PC-3 (cell line): ENCODE data around the gene IL12B. TPM values are rescaled to one million over a fixed set of nuclear protein-coding genes. Genes with fewer than 3 reads are reported as not detected.

Experiments used
- ATAC-seq: fragments of 200-7000 bp; cut with Tn5 transposase; 2 replicates; pipeline ENCODE4 v1.9.1; 2020; ENCODE audit warnings: mild to moderate bottlenecking, moderate library complexity
- BruUV-seq: library from RNA; stranded (reverse); fragments of 400-500 nt; replicated peaks from 2 replicates; lab custom pipeline; 2021; lab: Mats Ljungman, UMichigan
- CTCF ChIA-PET: fragments of 300-600 bp; sonication (Branson Sonifier 250); formaldehyde crosslinking; loops from one replicate; lab custom pipeline; 2022; ENCODE audit warnings: antibody characterized with exemption; lab: Charles Lee
- POLR2A ChIA-PET: fragments of 300-600 bp; sonication (Branson Sonifier 250); formaldehyde crosslinking; loops from one replicate; lab custom pipeline; 2022; ENCODE audit warnings: antibody characterized with exemption; ENCODE audit not compliant: unreplicated experiment; lab: Charles Lee
- DNase-seq: peaks from one replicate; pipeline ENCODE4 v3.0.0-alpha.2; 2015
- H2AFZ ChIP-seq: fragments of 300-600 bp; sonication (generic); 2 replicates; pipeline ENCODE4 v1.6.0; 2016; ENCODE audit warnings: antibody characterized with exemption, low read length
- H3F3A ChIP-seq: fragments of 300-600 bp; sonication (generic); one replicate; pipeline ENCODE4 v1.6.0; 2017; ENCODE audit warnings: antibody characterized with exemption, low read length, control low read depth, mild to moderate bottlenecking; ENCODE audit not compliant: unreplicated experiment
- H3K27ac ChIP-seq: fragments of 300-600 bp; sonication (generic); 2 replicates; pipeline ENCODE4 v1.5.1; 2016; ENCODE audit warnings: mild to moderate bottlenecking, low read length
- H3K27me3 ChIP-seq: fragments of 300-600 bp; sonication (generic); 2 replicates; pipeline ENCODE4 v1.6.1; 2016; ENCODE audit warnings: low read length, mixed read lengths
- H3K36me3 ChIP-seq: fragments of 300-600 bp; sonication (generic); 2 replicates; pipeline ENCODE4 v1.6.1; 2016; ENCODE audit warnings: low read depth, mixed run types, low read length, mixed read lengths
- H3K4me1 ChIP-seq: fragments of 300-600 bp; sonication (generic); 2 replicates; pipeline ENCODE4 v1.5.1; 2016; ENCODE audit warnings: low read length; ENCODE audit not compliant: insufficient read depth
- H3K4me2 ChIP-seq: fragments of 300-600 bp; sonication (generic); 2 replicates; pipeline ENCODE4 v1.6.0; 2016; ENCODE audit warnings: low read length
- H3K4me3 ChIP-seq: fragments of 300-600 bp; sonication (generic); 2 replicates; pipeline ENCODE4 v1.5.1; 2016; ENCODE audit warnings: mild to moderate bottlenecking, low read length, mixed read lengths
- H3K79me2 ChIP-seq: fragments of 300-600 bp; sonication (generic); 2 replicates; pipeline ENCODE4 v1.6.1; 2017; ENCODE audit warnings: low read length, mixed read lengths
- H3K9ac ChIP-seq: fragments of 300-600 bp; sonication (generic); 2 replicates; pipeline ENCODE4 v1.6.0; 2016; ENCODE audit warnings: mild to moderate bottlenecking, low read length
- H3K9me2 ChIP-seq: fragments of 300-600 bp; sonication (generic); replicated peaks from 2 replicates; pipeline ENCODE4 v1.6.1; 2016; ENCODE audit warnings: mixed run types, low read length, mixed read lengths
- H3K9me3 ChIP-seq: fragments of 300-600 bp; sonication (generic); 2 replicates; pipeline ENCODE4 v1.6.1; 2016; ENCODE audit warnings: low read length, mixed read lengths
- H4K20me1 ChIP-seq: fragments of 300-600 bp; sonication (generic); 2 replicates; pipeline ENCODE4 v1.6.1; 2016; ENCODE audit warnings: low read length, mixed read lengths
- CTCF ChIP-seq: fragments of 300-600 bp; sonication (generic); conservative IDR thresholded peaks from 2 replicates; pipeline ENCODE4 v1.5.1; 2017; ENCODE audit warnings: antibody characterized with exemption, low read depth, mild to moderate bottlenecking, low read length
- EZH2 ChIP-seq: fragments of 300-600 bp; sonication (generic); IDR thresholded peaks from one replicate; pipeline ENCODE4 v1.6.1; 2017; ENCODE audit warnings: antibody characterized with exemption, mild to moderate bottlenecking, low read length; ENCODE audit not compliant: unreplicated experiment
- EZH2phosphoT487 ChIP-seq: fragments of 300-600 bp; sonication (generic); IDR thresholded peaks from 2 replicates; pipeline ENCODE4 v1.6.1; 2018; ENCODE audit warnings: mild to moderate bottlenecking, antibody characterized with exemption, low read length, borderline replicate concordance
- intact Hi-C: fragments of 100-400 bp; cut with micrococcal nuclease; formaldehyde crosslinking; loops from 2 replicates; pipeline ENCODE4 v1.9.0; 2023
- total RNA-seq: library from RNA; depleted of rRNA; stranded (reverse); fragments of >200 nt; gene quantifications from 2 replicates; pipeline ENCODE4 v1.2.3, GENCODE V29; 2014

Gene IL12B
- total RNA-seq, 1 experiment from 2014 or later: not detected

GRCh38 chr5:159341906-159342310 is 11.6 kb upstream of the IL12B start:
- DNase-seq (peak; percentile 92), ATAC-seq (peak; percentile 82)
- no peaks in the 10 kb centered on the region for H3K27me3 ChIP-seq
- H3K9me2 ChIP-seq: no peaks in the 10 kb centered on the region
- no peak overlapping the region for H3K4me3 ChIP-seq
- H3K79me2 ChIP-seq: no peaks in the 10 kb centered on the region
- peak overlapping the region; percentile 47; the same call in 1 of the 2 replicates for H3K27ac ChIP-seq
- H3K9ac ChIP-seq: no peak overlapping the region
- POLR2A ChIA-PET: no interaction called here
- H3K9me3 ChIP-seq: no peaks in the 10 kb centered on the region
- BruUV-seq: no TSS peak
- intact Hi-C loops: no loop called here
- CTCF ChIA-PET: no interaction called here
- peaks cover 35% of the 10 kb centered on the region for H3K4me1 ChIP-seq
- H3K4me2 ChIP-seq: peak overlapping the region; percentile 33
- no peaks in the 10 kb centered on the region for H4K20me1 ChIP-seq
- H2AFZ ChIP-seq: no peak overlapping the region
- TF ChIP-seq CTCF (no peak), EZH2phosphoT487 (no peak), EZH2 (no peak)
- H3K36me3 ChIP-seq: no peaks in the 10 kb centered on the region
- no peaks in the 10 kb centered on the region for H3F3A ChIP-seq

- ChIA-PET CTCF (no interaction called here), POLR2A (no interaction called here)
- BruUV-seq: no TSS peak
- Histone ChIP-seq H3K9me2 (no peaks in the 10 kb centered on the region), H3K36me3 (no peaks in the 10 kb centered on the region), H3K9ac (no peak overlapping the region), H3K4me1 (peaks cover 37% of the 10 kb centered on the region), H3K27ac (peak overlapping the region; percentile 47; the same call in 1 of the 2 replicates), H3K4me2 (0 out of 2 replicates have a peak overlapping the region, but pooled peaks have one; percentile 33), H2AFZ (no peak overlapping the region), H3K4me3 (no peak overlapping the region), H3K27me3 (no peaks in the 10 kb centered on the region), H4K20me1 (no peaks in the 10 kb centered on the region), H3K9me3 (no peaks in the 10 kb centered on the region), H3K79me2 (no peaks in the 10 kb centered on the region), H3F3A (no peaks in the 10 kb centered on the region)
- no peak for TF ChIP-seq EZH2
- no peak for TF ChIP-seq CTCF
- TF ChIP-seq EZH2phosphoT487: no peak
- DNase-seq (no peak), ATAC-seq (no peak)
- intact Hi-C loops: no loop called here
These were observed 10.9 kb upstream of the IL12B start for GRCh38 chr5:159341145-159341544.

- TF ChIP-seq EZH2phosphoT487 (no peak), EZH2 (no peak), CTCF (no peak)
- no peaks in the 10 kb centered on the region for H3K79me2 ChIP-seq
- H3K4me2 ChIP-seq: no peak overlapping the region
- no peak overlapping the region for H3K4me3 ChIP-seq
- H3K4me1 ChIP-seq: peaks cover 37% of the 10 kb centered on the region
- ChIA-PET POLR2A (no interaction called here), CTCF (no interaction called here)
- H2AFZ ChIP-seq: no peak overlapping the region
- no peak overlapping the region for H3K27ac ChIP-seq
- no peak overlapping the region for H3K9ac ChIP-seq
- DNase-seq (no peak), ATAC-seq (no peak)
- H3F3A ChIP-seq: no peaks in the 10 kb centered on the region
- no peaks in the 10 kb centered on the region for H3K9me2 ChIP-seq
- BruUV-seq: no TSS peak
- H3K27me3 ChIP-seq: no peaks in the 10 kb centered on the region
- no peaks in the 10 kb centered on the region for H3K36me3 ChIP-seq
- intact Hi-C loops: no loop called here
- H3K9me3 ChIP-seq: no peaks in the 10 kb centered on the region
- H4K20me1 ChIP-seq: no peaks in the 10 kb centered on the region
These were observed 10.2 kb upstream of the IL12B start for GRCh38 chr5:159340511-159340910.
